Activated T-cell treated with anti-CD3 and anti-CD28 coated beads, Interleukin-2, amount 50 U/mL, for 1 hour (primary cell): ENCODE data around the gene ASB16.

Experiments used
- DNase-seq: peaks from one replicate; pipeline ENCODE4 v3.0.0-alpha.2; 2020

Gene ASB16

GRCh38 chr17:44211281-44212265, 41.1 kb downstream of the ASB16 start:
- no peak for DNase-seq

- DNase-seq = no peak
These were observed 42.3 kb downstream of the ASB16 start for GRCh38 chr17:44212507-44213402.

DNA sequence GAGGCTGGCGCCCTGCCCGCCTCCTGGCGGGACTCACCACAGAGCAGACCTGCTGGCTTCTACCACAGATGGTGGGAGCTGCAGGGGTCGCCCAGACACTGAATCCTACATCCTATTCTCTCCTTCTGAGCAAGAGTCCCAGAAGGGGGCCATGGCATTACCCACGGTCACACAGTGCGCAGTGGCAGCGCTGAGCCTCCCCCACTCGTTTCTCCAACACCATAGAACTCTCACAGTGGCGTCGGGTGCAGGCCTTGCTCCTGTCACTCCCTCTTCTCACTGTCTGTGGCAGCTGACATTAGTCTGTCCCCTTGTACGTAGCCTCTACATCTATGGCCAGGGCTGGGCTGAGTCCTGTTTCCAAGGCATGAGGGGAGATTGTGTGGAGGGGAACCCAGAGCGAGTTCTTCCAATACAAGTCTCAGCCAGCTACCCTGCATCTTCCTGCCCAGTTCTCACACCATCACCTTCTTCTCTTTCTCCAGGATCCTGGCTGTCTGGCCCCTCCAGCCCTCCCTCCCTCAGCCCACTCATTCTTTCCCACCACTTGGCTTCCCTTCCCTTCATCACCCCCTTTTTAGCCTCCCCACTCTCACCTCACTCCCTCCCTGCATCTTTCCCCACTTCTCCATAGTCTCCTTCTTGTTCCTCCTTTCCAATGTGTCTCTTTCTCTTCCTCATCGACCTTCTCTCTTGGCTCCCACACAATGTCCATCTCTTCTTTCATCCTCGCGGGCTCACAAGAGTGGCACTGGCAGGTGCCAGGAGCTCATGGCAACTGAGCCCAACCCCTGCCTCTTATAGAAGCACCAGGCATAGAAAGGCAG, 43.1 kb downstream of the ASB16 start:
- DNase-seq = no peak

GRCh38 chr17:44214230-44214494, 43.7 kb downstream of the ASB16 start:
- DNase-seq = no peak

DNA sequence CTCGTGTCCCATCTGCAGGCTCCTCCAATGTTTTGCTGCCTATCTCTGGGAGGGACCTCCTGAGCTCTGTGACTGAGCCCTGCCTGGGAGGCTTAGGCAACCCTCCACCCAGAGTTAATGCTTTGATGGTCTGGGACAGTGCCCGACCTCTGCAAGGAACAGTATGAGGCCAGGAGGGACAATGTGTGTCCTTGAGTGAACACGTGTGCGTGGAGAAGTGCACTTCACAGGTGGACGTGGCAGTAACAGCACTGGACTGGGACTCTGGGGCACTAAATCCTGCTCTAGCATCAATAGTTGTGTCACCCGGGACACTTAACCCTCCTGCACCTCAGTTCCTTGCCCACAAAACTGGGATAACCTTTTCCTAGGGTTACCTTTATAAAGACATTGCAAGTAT, 44.4 kb downstream of the ASB16 start:
- no peak for DNase-seq

DNA sequence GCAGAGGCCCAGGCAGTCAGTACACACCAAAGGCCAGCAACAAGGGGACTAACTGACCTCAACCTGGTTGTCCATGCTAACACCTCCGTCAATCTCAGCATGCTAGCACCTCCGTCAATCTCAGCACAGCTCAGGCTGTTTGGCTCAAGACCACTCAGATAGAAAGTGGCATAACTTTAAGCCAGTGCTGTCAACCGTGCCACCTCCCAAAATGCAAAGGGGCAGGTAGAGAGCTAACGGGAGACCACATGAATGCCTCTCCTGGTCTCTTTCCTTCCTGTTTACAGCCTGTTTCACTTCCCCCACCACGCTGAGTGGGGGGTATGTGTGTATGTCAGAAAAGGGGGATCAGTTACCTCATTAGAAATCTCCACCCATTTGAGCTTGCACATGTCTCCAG, 45.7 kb downstream of the ASB16 start:
- DNase-seq = peak; percentile 45

GRCh38 chr17:44216694-44217093, 46.2 kb downstream of the ASB16 start:
- DNase-seq = no peak

- DNase-seq = no peak
These were observed 47.3 kb downstream of the ASB16 start for GRCh38 chr17:44217738-44218343.

DNA sequence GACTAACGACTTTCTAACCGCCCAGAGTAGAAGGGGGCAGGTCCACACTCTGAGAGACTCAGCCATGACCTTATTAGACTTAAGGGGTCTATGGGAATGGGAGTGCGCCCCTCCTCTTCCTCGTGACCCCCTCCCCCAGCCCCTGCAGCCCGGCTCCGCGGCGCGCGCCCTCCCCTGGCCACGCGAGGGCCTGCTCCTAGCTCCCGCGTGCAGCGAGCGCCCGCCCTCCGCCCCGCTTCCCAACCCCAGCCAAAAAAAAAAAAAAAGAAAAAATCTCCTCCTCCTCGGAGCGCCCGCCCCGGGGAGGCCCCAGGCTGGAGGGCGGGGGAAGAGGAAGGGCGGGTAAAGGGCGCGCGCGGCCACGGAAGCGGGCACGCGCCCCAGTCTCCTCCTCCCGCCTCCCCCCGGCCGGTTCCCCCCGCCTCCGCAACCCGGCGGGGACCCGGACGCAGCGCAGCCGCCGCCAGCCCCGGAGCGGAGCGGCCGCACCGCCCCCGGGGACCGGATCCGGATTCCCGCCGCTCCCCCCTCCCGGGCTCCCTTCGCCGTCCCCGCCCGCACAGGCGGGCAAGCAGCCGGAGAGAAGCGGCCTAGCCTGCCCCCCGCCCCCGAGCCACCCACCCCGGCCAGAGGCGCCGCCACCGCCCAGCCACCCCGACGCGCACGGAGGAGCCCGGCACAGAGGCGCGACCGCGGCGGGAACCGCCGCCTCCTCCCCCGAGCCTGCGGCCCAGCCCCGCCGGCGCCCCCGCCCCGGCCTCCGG, 48.0 kb downstream of the ASB16 start:
- DNase-seq = peak; percentile 91

DNA sequence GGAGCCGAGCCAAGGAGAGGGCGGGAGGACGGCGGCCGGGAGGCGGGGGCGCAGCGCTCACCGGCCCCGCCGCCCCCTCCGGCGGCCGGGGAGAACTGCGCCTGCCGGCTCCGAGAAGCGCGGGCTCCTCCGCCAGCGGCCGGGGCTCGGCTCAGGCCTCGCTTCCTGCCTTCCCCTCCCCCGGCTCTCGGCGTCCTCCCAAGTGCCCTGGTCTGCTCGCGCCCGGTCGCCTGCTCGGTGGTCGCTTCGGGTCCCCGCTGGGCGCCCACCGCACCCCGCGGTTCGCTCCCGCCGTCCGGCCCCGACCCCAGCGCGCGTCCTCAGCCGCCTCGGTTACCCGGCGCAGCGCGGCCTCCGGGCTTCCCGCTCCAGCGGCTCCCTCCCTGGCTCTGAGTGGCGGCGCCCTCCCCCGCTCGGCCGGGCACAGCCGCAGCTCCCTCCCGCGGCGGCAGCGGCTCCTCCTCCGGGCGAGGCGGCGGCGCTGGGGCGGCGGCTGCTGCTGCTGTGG, 48.7 kb downstream of the ASB16 start:
- peak; percentile 82 for DNase-seq

DNA sequence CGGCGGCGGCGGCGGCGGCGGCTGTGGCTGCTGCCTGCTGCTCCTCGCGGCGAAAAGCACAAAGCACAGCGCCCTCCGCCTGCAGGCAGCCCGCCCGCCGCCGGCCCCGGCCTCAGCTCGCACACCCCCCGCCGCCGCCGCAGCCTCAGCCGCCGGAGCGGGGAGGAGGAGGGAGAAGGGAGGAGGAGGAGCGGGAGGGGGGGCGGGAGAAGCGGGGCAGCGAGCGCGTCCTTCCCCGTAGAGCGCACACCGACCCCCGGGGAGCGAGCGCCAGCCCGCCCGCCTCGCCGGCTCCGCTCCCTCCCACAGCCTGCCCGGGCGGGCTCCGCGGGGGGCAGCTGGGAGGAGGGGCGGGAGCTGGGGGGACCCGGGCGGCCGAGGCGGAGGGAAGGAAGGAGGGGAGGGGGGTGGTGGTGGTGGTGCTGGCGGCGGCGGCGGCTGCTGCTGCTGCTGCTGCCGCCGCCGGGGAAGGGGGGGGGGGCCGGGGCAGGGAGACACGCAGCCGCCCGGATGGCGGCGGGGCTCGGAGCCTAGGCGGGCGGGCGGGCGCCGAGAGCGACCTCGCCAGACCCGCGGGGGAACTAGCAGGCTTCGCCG, 49.2 kb downstream of the ASB16 start, which contains the start of gene UBTF:
TSS of gene UBTF (minus strand) at position 60 of the 597 bp plus-strand sequence. CDS start 1,446 bp downstream, outside the sequence.
- DNase-seq = no peak

GRCh38 chr17:44220213-44221083, 49.9 kb downstream of the ASB16 start:
- DNase-seq = peak; percentile 67

DNA sequence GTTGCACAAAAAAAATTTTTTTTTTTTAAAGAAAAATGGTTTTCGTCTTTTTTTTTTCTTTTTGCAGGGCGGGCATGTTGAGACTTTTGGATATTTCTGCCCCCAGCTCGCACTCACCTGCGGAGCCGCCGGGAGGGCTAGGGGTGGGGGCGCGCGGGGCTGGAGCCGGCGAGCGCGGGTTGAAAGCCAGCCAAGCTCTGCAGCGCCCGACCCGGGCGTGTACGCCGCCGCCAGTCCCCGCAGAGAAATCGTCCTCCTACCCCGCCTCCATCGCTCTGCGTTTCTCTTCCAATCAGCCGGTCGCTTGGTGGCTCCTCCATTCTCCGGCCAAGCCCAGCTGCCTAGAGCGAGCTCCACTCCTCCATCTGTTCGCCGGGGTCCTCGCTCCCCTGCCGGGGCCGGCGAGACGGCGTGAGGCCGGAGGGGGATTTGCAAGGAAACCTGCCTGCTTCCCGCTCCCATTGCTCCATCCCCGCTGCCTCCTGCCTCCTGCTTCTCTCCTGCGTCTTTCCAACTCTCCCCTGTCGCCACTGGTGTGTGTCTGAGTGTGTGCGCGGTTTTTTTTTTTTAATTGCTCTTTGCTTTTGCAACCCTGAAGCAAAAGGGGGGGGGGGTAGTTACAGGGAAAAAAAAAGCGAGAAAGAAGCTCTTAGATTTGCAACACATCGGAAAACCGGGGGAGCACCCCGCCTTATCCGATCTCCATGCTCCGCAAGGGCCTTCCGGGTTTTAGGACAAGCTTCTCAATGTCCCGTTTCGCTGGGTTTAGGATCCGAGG, 50.8 kb downstream of the ASB16 start:
- peak; percentile 73 for DNase-seq

DNA sequence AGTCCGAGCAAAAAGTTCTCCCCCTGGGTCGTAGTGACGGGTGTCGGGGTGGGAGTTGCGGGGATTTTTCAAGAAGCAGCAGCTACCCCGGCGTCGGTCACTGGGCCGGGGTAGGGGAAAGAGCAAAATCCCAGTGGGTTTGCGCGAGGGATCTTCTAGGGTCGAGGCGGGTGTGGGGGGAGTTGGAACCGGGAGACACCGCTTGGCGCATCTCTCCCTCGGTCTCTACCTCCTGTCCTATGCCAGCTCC, 51.3 kb downstream of the ASB16 start:
- peak; percentile 47 for DNase-seq

DNA sequence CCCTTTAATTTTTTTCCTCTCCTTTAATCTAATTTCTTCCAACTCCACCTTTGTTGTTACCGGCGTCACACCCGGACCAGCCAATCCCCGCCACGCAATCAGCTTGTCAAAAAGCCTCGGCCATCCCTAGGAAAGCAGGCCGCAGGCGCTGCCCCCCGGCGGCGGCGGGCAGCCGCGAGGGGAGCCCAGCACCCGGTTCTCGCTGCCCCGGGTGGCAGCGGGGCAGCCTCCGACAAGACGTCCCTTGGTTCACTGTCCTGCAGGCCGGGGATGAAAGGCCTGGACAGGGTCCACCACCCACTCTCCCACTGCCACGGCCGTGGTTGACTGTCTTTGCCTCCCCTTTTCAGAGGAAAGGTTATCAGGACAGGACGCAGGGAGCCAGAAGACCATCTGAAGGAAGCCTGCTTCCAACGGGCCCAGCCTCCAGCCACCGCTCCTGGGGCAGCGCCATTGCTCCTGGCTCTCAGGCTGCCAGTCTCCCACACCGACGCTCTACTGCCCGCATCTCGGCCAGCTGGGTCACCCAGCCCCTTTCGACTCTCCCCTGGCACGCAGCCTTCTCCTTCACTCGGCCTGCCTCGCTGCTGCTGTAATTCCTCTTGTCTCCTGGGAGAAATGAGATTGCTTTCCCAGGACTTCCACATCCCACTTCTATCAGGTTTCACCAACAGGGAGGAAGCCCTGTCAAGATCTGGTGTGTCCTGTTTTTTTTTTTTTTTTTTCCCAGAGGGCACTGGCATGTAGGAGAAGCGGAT, 51.8 kb downstream of the ASB16 start:
- DNase-seq = peak; percentile 55

DNA sequence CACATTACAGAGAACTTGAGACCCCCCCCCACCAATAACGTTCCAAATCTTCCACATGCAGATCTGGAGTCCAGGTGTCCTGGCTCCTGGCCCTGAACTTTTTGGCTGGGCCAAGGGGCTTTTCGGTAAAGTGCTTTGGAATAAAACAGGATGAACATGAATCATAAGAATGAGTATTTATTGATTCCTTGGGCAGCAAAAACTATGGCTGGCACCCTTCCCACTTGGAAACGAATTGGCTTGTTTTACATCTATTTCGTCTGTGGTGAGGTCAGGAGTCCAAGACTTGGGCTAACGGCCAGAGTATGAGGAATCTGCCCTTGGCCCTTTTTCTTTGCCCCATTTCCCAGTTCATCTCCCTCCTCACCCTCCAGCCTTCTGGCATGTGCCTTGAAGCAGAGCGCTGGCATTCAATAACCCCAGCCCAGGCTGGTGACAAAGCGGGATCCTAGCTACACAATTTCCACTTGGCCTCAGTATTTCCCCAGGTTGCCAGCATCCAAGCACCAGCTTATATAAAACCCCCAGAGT, 53.1 kb downstream of the ASB16 start:
- DNase-seq = no peak
